CD4-positive, alpha-beta T cell treated with Interleukin-6 for 4 hours (primary cell): ENCODE measurements around the gene IBA57.

Experiments
- DNase-seq: peaks from one replicate; pipeline ENCODE4 v3.0.0-alpha.2; 2020; ENCODE audit warnings: mixed read lengths

IBA57 gene

GRCh38 chr1:228165372-228166169, at the start of gene IBA57:
TSS of gene IBA57 (plus strand) at chr1:228165804. CDS start at chr1:228165817, 13 bp downstream.
- peak; percentile 100 for DNase-seq

- no peak for DNase-seq
These were observed 48.3 kb upstream of the IBA57 start for GRCh38 chr1:228117335-228117734.

GRCh38 chr1:228118040-228118439, 47.6 kb upstream of the IBA57 start:
- DNase-seq, result no peak

GRCh38 chr1:228120351-228120750, 45.3 kb upstream of the IBA57 start:
- DNase-seq, result no peak

GRCh38 chr1:228120857-228121489, 44.6 kb upstream of the IBA57 start:
- no peak for DNase-seq

- DNase-seq, result no peak
These were observed 42.6 kb upstream of the IBA57 start for GRCh38 chr1:228122921-228123441.

GRCh38 chr1:228123505-228123904, 42.1 kb upstream of the IBA57 start:
- DNase-seq, result no peak

GRCh38 chr1:228125185-228125584, 40.4 kb upstream of the IBA57 start:
- no peak for DNase-seq

GRCh38 chr1:228131766-228132165, 33.8 kb upstream of the IBA57 start:
- DNase-seq, result no peak

- DNase-seq, result no peak
These were observed 31.0 kb upstream of the IBA57 start for GRCh38 chr1:228134591-228134990.

- no peak for DNase-seq
These were observed 28.7 kb upstream of the IBA57 start for GRCh38 chr1:228136901-228137300.

GRCh38 chr1:228139406-228139930, 26.1 kb upstream of the IBA57 start:
- no peak for DNase-seq

GRCh38 chr1:228139931-228140723, 25.5 kb upstream of the IBA57 start, which contains the start of gene GUK1:
TSS of gene GUK1 (plus strand) at chr1:228140279. CDS start at chr1:228140303, 24 bp downstream.
- DNase-seq, result peak; percentile 100

GRCh38 chr1:228140724-228141225, 24.8 kb upstream of the IBA57 start:
- DNase-seq, result no peak

GRCh38 chr1:228141226-228142044, 24.2 kb upstream of the IBA57 start:
- peak; percentile 38 for DNase-seq

- no peak for DNase-seq
These were observed 23.4 kb upstream of the IBA57 start for GRCh38 chr1:228142155-228142691.

- DNase-seq, result no peak
These were observed 22.9 kb upstream of the IBA57 start for GRCh38 chr1:228142701-228143136.

- no peak for DNase-seq
These were observed 22.0 kb upstream of the IBA57 start for GRCh38 chr1:228143480-228144192.

GRCh38 chr1:228144193-228144992, 21.2 kb upstream of the IBA57 start:
- DNase-seq, result no peak

GRCh38 chr1:228144993-228145343, 20.6 kb upstream of the IBA57 start:
- DNase-seq, result no peak
